ENCODE measurements around the gene VPS33A.

VPS33A gene

GRCh38 chr12:122250536-122250935 lies 15.8 kb downstream of the VPS33A start:
- TF ChIP-seq FOXP2 (optimal IDR thresholded peaks at IDR 0.05; ENCODE audit: borderline replicate concordance, extremely low read depth, extremely low read length, insufficient read depth) = no peak

GRCh38 chr12:122250047-122250446 lies 16.2 kb downstream of the VPS33A start:
- no peak for TF ChIP-seq POLR2AphosphoS5 (IDR thresholded peaks at IDR 0.05; ENCODE audit: low read depth, low read length)
- TF ChIP-seq FOXP2 (optimal IDR thresholded peaks at IDR 0.05; ENCODE audit: borderline replicate concordance, extremely low read depth, extremely low read length, insufficient read depth) = no peak
- no peak for TF ChIP-seq REST (IDR thresholded peaks at IDR 0.05; ENCODE audit: insufficient read depth in 1 of 2, low read depth in 2 of 2, low read length in 2 of 2)
- TF ChIP-seq SIN3A (IDR thresholded peaks at IDR 0.05; ENCODE audit: borderline replicate concordance, insufficient read depth, low read length) = no peak
- no peak for TF ChIP-seq TAF1 (IDR thresholded peaks at IDR 0.05; ENCODE audit: borderline replicate concordance, insufficient read depth, low read length)

GRCh38 chr12:122245553-122245952 lies 20.7 kb downstream of the VPS33A start:
- no peak for TF ChIP-seq TAF1 (IDR thresholded peaks at IDR 0.05; ENCODE audit: borderline replicate concordance, insufficient read depth, low read length)
- TF ChIP-seq POLR2AphosphoS5 (IDR thresholded peaks at IDR 0.05; ENCODE audit: low read depth, low read length) = no peak
- no peak for TF ChIP-seq REST (IDR thresholded peaks at IDR 0.05; ENCODE audit: insufficient read depth in 1 of 2, low read depth in 2 of 2, low read length in 2 of 2)
- TF ChIP-seq FOXP2 (optimal IDR thresholded peaks at IDR 0.05; ENCODE audit: borderline replicate concordance, extremely low read depth, extremely low read length, insufficient read depth) = no peak
- TF ChIP-seq SIN3A (IDR thresholded peaks at IDR 0.05; ENCODE audit: borderline replicate concordance, insufficient read depth, low read length) = no peak

- TF ChIP-seq REST (IDR thresholded peaks at IDR 0.05; ENCODE audit: insufficient read depth in 1 of 2, low read depth in 2 of 2, low read length in 2 of 2) (no peak), TAF1 (IDR thresholded peaks at IDR 0.05; ENCODE audit: borderline replicate concordance, insufficient read depth, low read length) (no peak), FOXP2 (optimal IDR thresholded peaks at IDR 0.05; ENCODE audit: borderline replicate concordance, extremely low read depth, extremely low read length, insufficient read depth) (no peak), SIN3A (IDR thresholded peaks at IDR 0.05; ENCODE audit: borderline replicate concordance, insufficient read depth, low read length) (no peak), POLR2AphosphoS5 (IDR thresholded peaks at IDR 0.05; ENCODE audit: low read depth, low read length) (no peak)
Measured at GRCh38 chr12:122244565-122245371, 21.5 kb downstream of the VPS33A start.

- no peak for TF ChIP-seq REST (IDR thresholded peaks at IDR 0.05; ENCODE audit: insufficient read depth in 1 of 2, low read depth in 2 of 2, low read length in 2 of 2)
Measured at GRCh38 chr12:122243965-122244364, 22.3 kb downstream of the VPS33A start.

Measured in PFSK-1 (cell line).